Astrocyte (in vitro differentiated cells and primary cell): ENCODE data around the gene POLG. TPM values are rescaled to one million over a fixed set of nuclear protein-coding genes. Genes with fewer than 3 reads are reported as not detected.

ENCODE experiments used
- DNase-seq: peaks from one replicate; pipeline ENCODE4 v3.0.0-alpha.2; 2010; ENCODE audit warnings: low read depth
- FAIRE-seq: peaks from 2 replicates; lab custom pipeline; 2011; peaks lifted over from hg19 to GRCh38; lab: Jason Lieb, UNC
- H2AFZ ChIP-seq: 2 replicates; pipeline ENCODE4 v1.6.0; 2012; ENCODE audit warnings: low read depth, low read length, inconsistent platforms
- H3K27ac ChIP-seq: 2 replicates; pipeline ENCODE4 v1.5.1; 2011; ENCODE audit warnings: low read depth, low read length, inconsistent platforms
- H3K27me3 ChIP-seq: 2 replicates; pipeline ENCODE4 v1.6.0; 2011; ENCODE audit warnings: low read length, inconsistent platforms; ENCODE audit not compliant: insufficient read depth
- H3K36me3 ChIP-seq: 2 replicates; pipeline ENCODE4 v1.5.1; 2011; ENCODE audit warnings: low read length, inconsistent platforms; ENCODE audit not compliant: insufficient read depth
- H3K4me1 ChIP-seq: 2 replicates; pipeline ENCODE4 v1.5.1; 2011; ENCODE audit warnings: low read length, inconsistent platforms; ENCODE audit not compliant: insufficient read depth
- H3K4me2 ChIP-seq: 2 replicates; pipeline ENCODE4 v1.6.0; 2012; ENCODE audit warnings: low read length, inconsistent platforms
- H3K4me3 ChIP-seq: 2 replicates; pipeline ENCODE4 v1.5.1; 2011; ENCODE audit warnings: low read depth, mild to moderate bottlenecking, low read length, inconsistent platforms; ENCODE audit not compliant: insufficient read depth
- H3K79me2 ChIP-seq: 2 replicates; pipeline ENCODE4 v1.6.0; 2012; ENCODE audit warnings: mild to moderate bottlenecking, low read length, inconsistent platforms; ENCODE audit not compliant: insufficient read depth
- H3K9ac ChIP-seq: 2 replicates; pipeline ENCODE4 v1.6.0; 2012; ENCODE audit warnings: mild to moderate bottlenecking, low read length, inconsistent platforms
- H3K9me3 ChIP-seq: 2 replicates; pipeline ENCODE4 v1.5.1; 2012; ENCODE audit warnings: low read depth, mild to moderate bottlenecking, low read length, inconsistent platforms; ENCODE audit not compliant: insufficient read depth
- H4K20me1 ChIP-seq: 2 replicates; pipeline ENCODE4 v1.6.0; 2012; ENCODE audit warnings: low read length, inconsistent platforms; ENCODE audit not compliant: insufficient read depth
- H3K27ac Mint-ChIP-seq: one replicate; pipeline ENCODE4 v1.8.0; 2021; ENCODE audit warnings: mild to moderate bottlenecking, mixed read lengths; ENCODE audit not compliant: unreplicated experiment
- H3K27me3 Mint-ChIP-seq: one replicate; pipeline ENCODE4 v1.8.0; 2021; ENCODE audit warnings: low read depth, mixed read lengths; ENCODE audit not compliant: unreplicated experiment
- H3K36me3 Mint-ChIP-seq: one replicate; pipeline ENCODE4 v1.8.0; 2021; ENCODE audit warnings: low read depth, mixed read lengths; ENCODE audit not compliant: unreplicated experiment
- H3K4me1 Mint-ChIP-seq: one replicate; pipeline ENCODE4 v1.8.0; 2021; ENCODE audit warnings: low read depth, mixed read lengths; ENCODE audit not compliant: unreplicated experiment
- H3K4me3 Mint-ChIP-seq: one replicate; pipeline ENCODE4 v1.8.0; 2021; ENCODE audit warnings: mild to moderate bottlenecking, moderate library complexity, mixed read lengths; ENCODE audit not compliant: unreplicated experiment
- H3K9me3 Mint-ChIP-seq: one replicate; pipeline ENCODE4 v1.8.0; 2021; ENCODE audit warnings: mild to moderate bottlenecking, mixed read lengths; ENCODE audit not compliant: unreplicated experiment
- EZH2 ChIP-seq: IDR thresholded peaks from 2 replicates; pipeline ENCODE4 v1.6.1; 2012; ENCODE audit warnings: mild to moderate bottlenecking, low read length, inconsistent platforms; ENCODE audit not compliant: insufficient read depth
- total RNA-seq: library from RNA; stranded (reverse); gene quantifications from 2 replicates; pipeline ENCODE4 v1.2.1, GENCODE V29; 2021
- TF ChIP-seq, protein P1 (sequence below): IDR thresholded peaks from 2 replicates; pipeline ENCODE4 v1.5.1; 2011; ENCODE audit warnings: low read depth, mild to moderate bottlenecking, inconsistent platforms, low read length, moderate library complexity; ENCODE audit not compliant: insufficient read depth

POLG gene
- total RNA-seq, 1 donor from 2014 or later = 54.4 TPM

DNA sequence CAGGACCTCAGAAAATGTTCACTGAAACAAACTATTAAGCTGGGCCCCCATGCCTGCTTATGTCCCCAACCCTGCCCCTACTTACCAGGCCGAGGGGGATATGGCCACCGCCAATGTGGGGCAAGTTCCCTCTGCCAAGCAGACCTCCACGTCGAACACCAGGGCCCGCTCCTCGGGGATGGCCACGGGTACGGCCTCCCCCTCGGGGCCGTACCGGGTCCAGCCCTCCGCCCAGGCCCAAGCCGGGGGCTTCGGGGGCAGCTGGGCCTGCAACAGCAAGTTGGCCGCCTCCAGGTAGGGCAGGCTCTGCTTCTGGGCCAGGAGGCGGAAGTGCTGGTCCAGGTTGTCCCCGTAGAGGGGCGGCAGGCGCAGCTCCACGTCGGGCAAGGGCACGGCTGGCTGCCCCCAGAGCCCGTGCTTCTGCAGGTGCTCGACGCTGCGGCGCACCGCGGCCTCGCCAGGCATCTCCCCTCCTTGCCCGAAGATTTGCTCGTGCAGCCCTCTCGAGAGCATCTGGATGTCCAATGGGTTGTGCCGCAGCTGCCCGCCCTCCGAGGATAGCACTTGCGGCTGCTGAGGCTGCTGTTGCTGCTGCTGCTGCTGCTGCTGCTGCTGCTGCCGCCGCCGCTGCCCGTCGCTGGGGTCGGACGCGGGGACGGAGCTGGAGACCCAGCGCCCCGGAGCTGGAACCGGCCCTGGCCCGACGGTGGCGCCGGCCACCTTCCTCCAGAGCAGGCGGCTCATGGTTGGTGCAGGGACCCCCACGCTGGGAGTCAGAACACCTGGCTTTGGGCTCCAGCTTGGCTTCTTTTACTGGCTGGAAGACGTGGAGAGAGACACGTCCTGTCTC is 1.4 kb downstream of the POLG start:
- peaks cover 61% of the 10 kb centered on the region for H3K79me2 ChIP-seq
- H3K27ac Mint-ChIP-seq = no peak overlapping the region

DNA sequence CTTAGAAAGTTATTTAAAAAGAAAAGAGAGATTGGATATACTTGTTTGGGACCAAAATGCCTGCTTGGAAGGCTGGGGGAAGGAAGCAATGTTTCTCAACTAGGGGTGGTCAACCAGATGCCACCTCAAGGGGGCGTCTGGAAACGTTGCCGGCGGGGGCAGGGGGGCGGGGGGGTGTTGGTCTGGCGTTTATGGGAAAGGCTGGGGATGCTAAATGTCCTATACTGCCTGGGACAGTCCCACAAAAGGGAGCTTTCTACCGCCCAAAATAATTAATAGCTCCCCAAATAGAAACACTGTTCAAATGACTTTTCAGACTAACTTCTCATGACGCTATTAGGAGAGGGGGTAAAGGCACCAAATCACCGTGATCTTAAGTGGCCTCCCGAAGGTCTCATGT is 2.2 kb downstream of the POLG start:
- H3K36me3 Mint-ChIP-seq = peaks cover 7% of the 10 kb centered on the region
- peaks cover 8% of the 10 kb centered on the region for H3K27me3 Mint-ChIP-seq
- H3K36me3 ChIP-seq = peaks cover 48% of the 10 kb centered on the region
- H3K9ac ChIP-seq = peak overlapping the region; percentile 50
- H3K27ac ChIP-seq = no peak overlapping the region
- no peak overlapping the region for H3K27ac Mint-ChIP-seq
- H2AFZ ChIP-seq = no peak overlapping the region
- no peaks in the 10 kb centered on the region for H3K27me3 ChIP-seq
- peaks cover 68% of the 10 kb centered on the region for H3K79me2 ChIP-seq
- H3K9me3 Mint-ChIP-seq = no peaks in the 10 kb centered on the region
- H3K4me2 ChIP-seq = peak overlapping the region; percentile 97
- H3K4me1 ChIP-seq = peaks cover 29% of the 10 kb centered on the region
- no peak for DNase-seq
- peaks cover 65% of the 10 kb centered on the region for H4K20me1 ChIP-seq
- no peaks in the 10 kb centered on the region for H3K9me3 ChIP-seq
- peak overlapping the region; percentile 72 for H3K4me3 Mint-ChIP-seq
- TF ChIP-seq, protein P1, sequence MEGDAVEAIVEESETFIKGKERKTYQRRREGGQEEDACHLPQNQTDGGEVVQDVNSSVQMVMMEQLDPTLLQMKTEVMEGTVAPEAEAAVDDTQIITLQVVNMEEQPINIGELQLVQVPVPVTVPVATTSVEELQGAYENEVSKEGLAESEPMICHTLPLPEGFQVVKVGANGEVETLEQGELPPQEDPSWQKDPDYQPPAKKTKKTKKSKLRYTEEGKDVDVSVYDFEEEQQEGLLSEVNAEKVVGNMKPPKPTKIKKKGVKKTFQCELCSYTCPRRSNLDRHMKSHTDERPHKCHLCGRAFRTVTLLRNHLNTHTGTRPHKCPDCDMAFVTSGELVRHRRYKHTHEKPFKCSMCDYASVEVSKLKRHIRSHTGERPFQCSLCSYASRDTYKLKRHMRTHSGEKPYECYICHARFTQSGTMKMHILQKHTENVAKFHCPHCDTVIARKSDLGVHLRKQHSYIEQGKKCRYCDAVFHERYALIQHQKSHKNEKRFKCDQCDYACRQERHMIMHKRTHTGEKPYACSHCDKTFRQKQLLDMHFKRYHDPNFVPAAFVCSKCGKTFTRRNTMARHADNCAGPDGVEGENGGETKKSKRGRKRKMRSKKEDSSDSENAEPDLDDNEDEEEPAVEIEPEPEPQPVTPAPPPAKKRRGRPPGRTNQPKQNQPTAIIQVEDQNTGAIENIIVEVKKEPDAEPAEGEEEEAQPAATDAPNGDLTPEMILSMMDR = no peak
- no peak for TF ChIP-seq EZH2
- peak overlapping the region; percentile 36 for H3K4me3 ChIP-seq
- FAIRE-seq = no peak
- H3K4me1 Mint-ChIP-seq = peaks cover 24% of the 10 kb centered on the region

More for the DNA sequence above, 1.4 kb downstream of the POLG start:
- H3K4me3 Mint-ChIP-seq = peak overlapping the region; percentile 86
- peaks cover 6% of the 10 kb centered on the region for H3K36me3 Mint-ChIP-seq
- DNase-seq = no peak
- no peak for FAIRE-seq
- Histone ChIP-seq H3K27ac (peak overlapping the region; percentile 85), H3K27me3 (no peaks in the 10 kb centered on the region), H4K20me1 (peaks cover 57% of the 10 kb centered on the region), H3K9ac (peak overlapping the region; percentile 90), H3K36me3 (peaks cover 40% of the 10 kb centered on the region), H2AFZ (no peak overlapping the region), H3K4me2 (peak overlapping the region; percentile 97), H3K4me1 (peaks cover 29% of the 10 kb centered on the region), H3K9me3 (no peaks in the 10 kb centered on the region), H3K4me3 (peak overlapping the region; percentile 95)
- TF ChIP-seq EZH2 = no peak
- TF ChIP-seq, protein P1 = no peak
- peaks cover 24% of the 10 kb centered on the region for H3K4me1 Mint-ChIP-seq
- no peaks in the 10 kb centered on the region for H3K9me3 Mint-ChIP-seq
- peaks cover 11% of the 10 kb centered on the region for H3K27me3 Mint-ChIP-seq
